ENCODE data around the gene IRF2BPL.

Gene IRF2BPL

DNA sequence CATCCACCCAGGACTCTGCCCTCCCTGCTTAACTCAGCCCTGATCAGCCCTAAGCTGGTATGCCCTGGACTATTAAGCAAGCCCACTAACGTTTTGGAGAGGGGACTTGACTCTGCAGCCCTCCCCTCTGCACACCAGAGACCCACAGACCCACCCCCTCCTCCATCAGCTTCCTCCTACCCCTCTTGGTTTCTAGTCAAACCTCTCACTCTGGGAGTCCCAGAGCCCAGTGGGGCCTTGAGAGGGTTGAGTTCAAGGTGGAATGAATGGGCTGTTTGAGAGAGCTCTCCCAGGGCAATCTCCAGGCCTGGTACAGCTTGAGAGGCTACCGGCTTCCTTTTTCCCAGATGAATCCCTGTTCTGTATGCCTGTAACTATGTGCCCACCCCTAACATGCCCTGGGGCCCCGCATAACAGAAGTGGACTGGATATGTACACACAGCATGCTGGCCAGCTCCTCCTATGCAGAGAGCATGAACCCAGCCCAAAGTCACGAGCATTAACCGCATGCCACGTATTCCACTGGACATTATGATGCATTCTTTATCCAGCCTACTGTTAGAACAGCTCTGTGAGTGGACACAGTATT is 43.6 kb downstream of the IRF2BPL start:
- peak; percentile 51 for DNase-seq

DNA sequence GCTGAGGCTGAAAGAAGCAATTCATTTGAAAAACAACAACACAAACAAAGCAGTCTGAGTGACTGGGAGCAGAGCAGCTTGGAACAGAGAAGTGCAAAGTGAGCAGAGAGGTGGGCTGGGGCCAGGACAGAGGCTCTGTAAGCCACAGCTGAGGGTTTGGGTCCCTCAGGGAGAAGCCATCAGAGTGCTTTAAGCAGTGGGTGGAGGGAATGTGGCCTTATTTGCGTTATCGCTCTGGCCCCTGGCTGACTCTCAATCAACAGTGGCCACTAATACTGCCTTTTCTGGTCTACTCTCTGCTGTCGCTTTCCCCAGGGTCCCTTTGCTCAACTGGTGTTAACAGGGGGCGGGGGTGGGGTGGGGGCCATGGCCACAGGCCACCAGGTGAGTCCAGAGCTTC is 44.2 kb downstream of the IRF2BPL start:
- DNase-seq, result no peak

DNA sequence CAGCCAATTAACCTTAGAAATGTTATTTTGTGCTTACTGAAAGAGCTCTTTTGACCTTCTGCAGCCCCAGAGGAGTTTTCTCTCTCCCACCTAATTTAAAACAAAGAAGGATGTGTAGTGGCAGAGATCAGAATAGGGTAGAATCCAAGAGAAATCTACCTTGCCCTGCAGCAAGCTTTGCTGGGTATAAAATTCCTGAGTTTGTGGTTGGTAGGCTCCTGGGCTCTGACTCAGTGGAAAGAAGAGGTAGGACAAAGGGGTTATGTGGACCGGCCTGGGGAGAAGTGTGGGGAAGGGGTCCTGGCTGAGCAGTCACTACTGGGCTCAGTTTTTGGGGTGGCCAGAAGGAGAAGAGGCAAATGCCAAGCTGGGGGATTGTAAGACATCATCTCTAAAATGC is 46.8 kb downstream of the IRF2BPL start:
- no peak for DNase-seq

DNA sequence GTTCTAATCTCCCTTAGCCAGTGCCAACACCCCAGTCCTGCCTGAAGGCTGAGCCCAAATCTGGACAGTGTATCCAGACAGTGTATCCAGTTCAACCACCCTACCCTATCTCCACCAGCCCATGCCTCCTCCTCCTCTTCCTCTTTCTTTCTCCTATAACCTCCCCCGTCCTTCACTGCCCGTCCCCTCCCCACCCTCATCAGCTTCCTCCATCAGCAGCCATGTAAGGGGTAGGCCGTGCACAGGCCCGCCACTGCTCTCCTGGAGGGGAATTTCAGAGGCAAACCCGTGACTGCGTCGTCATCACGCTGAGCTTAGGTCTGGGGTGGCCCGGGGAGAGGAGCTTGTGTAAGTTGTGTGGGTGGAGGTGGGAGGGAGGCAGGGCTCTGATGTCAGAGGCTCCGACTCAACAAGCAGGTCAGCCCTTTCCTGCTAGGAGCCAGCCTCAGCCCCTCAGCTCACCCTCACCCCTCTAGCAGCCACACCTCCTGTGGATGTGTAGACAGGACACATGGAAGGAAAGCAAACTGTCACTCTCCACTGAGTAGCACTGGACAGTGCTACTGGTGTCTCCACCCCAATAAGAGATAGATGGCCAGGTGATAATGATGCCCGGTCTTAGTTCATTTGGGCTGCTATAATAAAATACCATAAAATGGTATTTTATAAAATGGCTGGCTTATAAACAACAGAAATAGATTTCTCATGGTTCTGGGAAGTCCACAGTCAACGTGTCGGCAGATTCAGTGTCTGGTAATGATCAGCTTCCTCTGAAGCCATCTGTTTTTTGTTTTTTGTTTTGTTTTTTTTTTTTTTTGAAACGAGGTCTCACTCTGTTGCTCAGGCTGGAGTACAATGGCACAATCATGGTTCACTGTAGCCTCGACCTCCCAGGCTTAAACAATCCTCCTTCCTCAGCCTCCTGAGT is 50.5 kb downstream of the IRF2BPL start:
- DNase-seq, result peak; percentile 48

DNA sequence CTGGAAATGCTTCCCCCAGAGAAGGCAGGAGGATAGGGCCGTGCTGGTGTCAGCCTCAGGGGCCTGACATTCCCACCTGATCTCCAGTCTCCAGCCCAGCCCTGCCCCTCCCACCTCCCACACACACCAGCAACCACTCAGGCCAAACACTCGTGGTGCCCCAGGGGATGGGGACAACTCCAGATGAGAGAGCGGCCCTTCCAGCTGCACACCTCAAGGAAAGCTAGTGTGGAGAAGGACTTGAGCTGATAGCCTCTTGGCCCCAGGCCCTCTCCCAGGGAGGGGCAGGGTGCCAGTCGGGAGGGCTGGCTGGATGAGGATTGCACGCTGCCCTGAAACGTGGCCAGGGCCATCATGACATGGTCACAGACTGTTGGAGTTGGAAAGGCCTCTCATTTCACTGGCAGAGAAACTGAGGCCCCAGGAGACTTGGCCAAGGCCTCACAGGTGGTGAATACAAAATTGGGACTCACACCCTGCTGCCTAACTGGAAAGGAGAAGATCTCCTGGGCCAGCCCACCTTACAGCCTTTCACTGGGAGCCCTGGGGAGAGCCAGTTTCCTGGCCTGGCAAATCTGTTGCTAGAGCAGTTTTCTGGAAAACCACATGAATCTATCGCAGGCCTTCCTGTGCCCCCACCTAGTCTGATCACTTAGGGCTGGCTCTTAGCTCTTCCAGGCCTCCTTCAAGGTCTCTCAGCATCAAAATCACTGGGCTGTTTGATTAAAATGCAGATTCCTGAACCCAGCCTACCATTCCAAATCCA is 52.1 kb downstream of the IRF2BPL start:
- DNase-seq, result peak; percentile 49

DNA sequence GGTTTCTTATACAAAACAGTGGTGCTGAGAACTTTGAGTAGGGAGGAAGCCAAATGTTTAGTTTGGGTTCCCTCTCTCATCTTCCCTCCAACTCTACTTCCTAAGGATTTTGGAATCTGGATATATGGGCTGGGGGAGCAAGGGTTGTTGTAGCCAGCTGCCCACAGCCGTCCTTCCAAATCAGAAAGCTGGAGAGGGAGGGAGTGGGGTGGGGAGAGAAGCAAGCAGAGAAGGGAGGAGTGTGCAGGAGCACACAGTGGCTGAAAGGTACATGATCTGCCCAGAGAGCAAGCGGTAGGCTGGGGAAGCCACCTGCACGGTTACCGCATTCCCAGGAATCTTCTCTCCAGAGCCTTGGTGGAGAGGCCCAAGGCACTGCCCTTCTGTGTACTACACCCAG is 52.7 kb downstream of the IRF2BPL start:
- DNase-seq, result no peak

DNA sequence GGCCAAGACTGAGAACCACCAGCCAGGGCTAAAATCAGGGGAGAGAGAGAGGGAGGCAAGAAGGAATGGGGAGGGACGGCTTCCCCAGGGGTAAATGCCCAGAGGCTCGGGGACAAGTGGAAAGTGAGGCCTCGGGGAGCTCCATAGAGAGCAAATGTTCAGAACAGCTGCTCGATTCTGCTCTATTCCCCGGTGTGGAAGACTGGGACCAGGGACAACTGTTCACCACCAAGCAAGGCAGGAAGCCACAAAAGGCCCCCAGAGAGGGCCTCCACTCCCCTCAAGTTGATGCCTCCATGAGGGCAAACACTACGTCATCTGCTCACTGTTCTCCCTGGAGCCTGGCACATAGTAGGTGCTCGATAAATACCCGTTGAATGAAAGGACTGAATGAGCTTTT is 53.5 kb downstream of the IRF2BPL start:
- no peak for DNase-seq

Data from eye (tissue), 1 donor.